Suprapubic skin (tissue), 4 donors: ENCODE data around the gene PAIP2B.

Experiments used
- CTCF ChIP-seq, 2 donors: fragments of 200-600 bp in 1 of 2; fragments of 450-650 bp in 1 of 2; sonication (generic) in 1 of 2; IDR thresholded peaks; one replicate each; pipeline ENCODE4 v1.5.1; 2016 to 2019; ENCODE audit warnings: antibody characterized with exemption in 2 of 2, mild to moderate bottlenecking in 1 of 2, moderate library complexity in 1 of 2
- EP300 ChIP-seq: sonication (generic); formaldehyde crosslinking; IDR thresholded peaks from one replicate; pipeline ENCODE4 v1.6.1; 2017; ENCODE audit warnings: antibody characterized with exemption
- POLR2AphosphoS5 ChIP-seq, 3 donors: sonication (generic); formaldehyde crosslinking; IDR thresholded peaks; one replicate each; pipeline ENCODE4 v1.6.1; 2017; ENCODE audit warnings: antibody characterized with exemption in 3 of 3

GRCh38 chr2:71254078-71254477 is 27.2 kb upstream of the PAIP2B start:
- TF ChIP-seq CTCF (IDR thresholded peaks at IDR 0.05) (no peak), EP300 (no peak), POLR2AphosphoS5 (IDR thresholded peaks at IDR 0.05) (no peak)
